C4-2B (cell line): ENCODE measurements around the gene CAPZA2.

Source experiments
- CTCF ChIP-seq: fragments of 450-650 bp; conservative IDR thresholded peaks from 2 replicates; pipeline ENCODE4 v1.5.1; 2017; ENCODE audit warnings: mild to moderate bottlenecking
- ZFX ChIP-seq: fragments of 450-650 bp; IDR thresholded peaks from 2 replicates; pipeline ENCODE4 v1.6.1; 2017

- TF ChIP-seq CTCF = no peak
- TF ChIP-seq ZFX = no peak
Measured at GRCh38 chr7:116897661-116898060, 35.3 kb downstream of the CAPZA2 start.
